ENCODE data around the gene SLMAP. TPM values are rescaled to one million over a fixed set of nuclear protein-coding genes. Genes with fewer than 3 reads are reported as not detected.

Gene SLMAP
- total RNA-seq, 4 donors from 2014 or later, result 46.9 to 162 (median 67.9) TPM

DNA sequence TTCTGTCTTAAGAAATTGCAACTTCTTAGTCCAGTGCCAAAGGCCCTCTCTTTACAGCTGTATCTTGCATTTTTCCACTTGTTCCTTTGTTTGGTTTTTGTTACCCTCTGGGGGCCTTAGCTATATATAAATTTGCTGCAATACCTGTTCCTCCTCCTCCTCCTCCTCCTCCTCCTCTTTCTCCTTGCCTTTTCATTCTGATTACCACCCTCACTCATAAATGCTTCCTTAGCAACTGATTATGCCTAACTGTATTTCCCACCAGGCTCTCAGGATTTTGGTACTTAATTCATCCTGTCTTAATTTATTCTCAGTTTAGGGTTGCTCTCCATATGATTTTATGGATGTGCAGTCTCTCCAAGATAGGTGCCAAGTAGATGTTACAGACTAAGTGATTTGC lies 65.7 kb downstream of the SLMAP start:
- Histone ChIP-seq H3K4me3 (no peak overlapping the region), H3K27me3 (no peaks in the 10 kb centered on the region), H3K4me1 (peaks cover 0 to 32% (median 5%) of the 10 kb centered on the region in 3 donors), H3K27ac (no peak overlapping the region), H3K36me3 (no peaks in the 10 kb centered on the region), H3K9me3 (no peaks in the 10 kb centered on the region)
- intact Hi-C loops (cut with DNase I), result no loop called here
- no peak for DNase-seq
- TF ChIP-seq, protein P1, sequence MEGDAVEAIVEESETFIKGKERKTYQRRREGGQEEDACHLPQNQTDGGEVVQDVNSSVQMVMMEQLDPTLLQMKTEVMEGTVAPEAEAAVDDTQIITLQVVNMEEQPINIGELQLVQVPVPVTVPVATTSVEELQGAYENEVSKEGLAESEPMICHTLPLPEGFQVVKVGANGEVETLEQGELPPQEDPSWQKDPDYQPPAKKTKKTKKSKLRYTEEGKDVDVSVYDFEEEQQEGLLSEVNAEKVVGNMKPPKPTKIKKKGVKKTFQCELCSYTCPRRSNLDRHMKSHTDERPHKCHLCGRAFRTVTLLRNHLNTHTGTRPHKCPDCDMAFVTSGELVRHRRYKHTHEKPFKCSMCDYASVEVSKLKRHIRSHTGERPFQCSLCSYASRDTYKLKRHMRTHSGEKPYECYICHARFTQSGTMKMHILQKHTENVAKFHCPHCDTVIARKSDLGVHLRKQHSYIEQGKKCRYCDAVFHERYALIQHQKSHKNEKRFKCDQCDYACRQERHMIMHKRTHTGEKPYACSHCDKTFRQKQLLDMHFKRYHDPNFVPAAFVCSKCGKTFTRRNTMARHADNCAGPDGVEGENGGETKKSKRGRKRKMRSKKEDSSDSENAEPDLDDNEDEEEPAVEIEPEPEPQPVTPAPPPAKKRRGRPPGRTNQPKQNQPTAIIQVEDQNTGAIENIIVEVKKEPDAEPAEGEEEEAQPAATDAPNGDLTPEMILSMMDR (IDR thresholded peaks at IDR 0.05), result no peak
- TF ChIP-seq POLR2A (IDR thresholded peaks at IDR 0.05), result no peak

DNA sequence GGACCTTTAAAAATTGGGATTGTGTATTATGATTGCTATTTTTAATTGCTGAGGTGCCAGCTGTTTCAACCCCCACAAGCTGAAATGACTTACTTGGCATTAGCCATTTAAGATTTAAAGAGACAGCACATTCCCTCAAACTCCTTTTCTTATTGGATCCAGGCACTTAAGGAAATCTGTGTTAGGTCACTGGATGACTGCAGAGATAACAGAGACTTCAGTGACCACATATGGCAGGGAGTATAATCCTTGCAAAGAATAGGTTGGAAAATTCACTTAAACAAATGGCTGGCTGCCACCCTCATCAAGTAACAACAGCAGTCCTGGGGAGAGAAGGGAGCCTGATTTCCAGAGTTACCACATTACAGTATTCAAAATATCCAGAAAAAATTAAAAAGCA lies 66.6 kb downstream of the SLMAP start:
- Histone ChIP-seq H3K4me3 (no peak overlapping the region), H3K27ac (no peak overlapping the region)
- no peak for TF ChIP-seq POLR2A (IDR thresholded peaks at IDR 0.05)
- TF ChIP-seq, protein P1 (IDR thresholded peaks at IDR 0.05), result no peak

DNA sequence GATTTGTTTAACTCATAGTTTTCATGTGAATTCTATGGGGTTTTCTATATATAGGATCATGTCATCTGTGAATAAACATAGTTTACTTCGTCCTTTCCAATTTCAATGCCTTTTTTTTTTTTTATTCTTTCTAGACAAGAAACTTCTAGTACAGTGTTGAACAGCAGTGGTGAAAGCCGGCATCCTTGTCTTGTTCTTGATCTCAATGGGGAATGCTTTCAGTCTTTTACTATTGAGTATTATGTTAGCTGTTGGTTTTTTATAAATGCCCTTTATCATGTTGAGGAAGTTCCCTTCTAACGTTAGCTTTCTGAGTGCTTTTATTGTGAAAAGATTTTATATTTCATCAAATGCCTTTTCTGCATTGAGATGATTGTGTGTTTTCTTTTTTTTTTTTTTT lies 69.0 kb downstream of the SLMAP start:
- no peaks in the 10 kb centered on the region for H3K9me3 ChIP-seq
- no peaks in the 10 kb centered on the region for H3K36me3 ChIP-seq
- DNase-seq, result no peak
- no peak overlapping the region for H3K4me3 ChIP-seq
- peaks cover 0 to 49% (median 5%) of the 10 kb centered on the region in 3 donors for H3K4me1 ChIP-seq
- intact Hi-C loops (cut with DNase I), result no loop called here
- no peak overlapping the region for H3K27ac ChIP-seq
- no peaks in the 10 kb centered on the region for H3K27me3 ChIP-seq
- WGBS, 2 donors, result 59 to 67% methylated on average over 3 of the region's 3 CpGs
- TF ChIP-seq, protein P1 (IDR thresholded peaks at IDR 0.05), result no peak
- TF ChIP-seq POLR2A (IDR thresholded peaks at IDR 0.05), result no peak

More for the DNA sequence above, 66.6 kb downstream of the SLMAP start:
- no peaks in the 10 kb centered on the region for H3K27me3 ChIP-seq
- intact Hi-C loops (cut with DNase I), result no loop called here
- H3K4me1 ChIP-seq, result peaks cover 0 to 36% (median 5%) of the 10 kb centered on the region in 3 donors
- no peak for DNase-seq
- no peaks in the 10 kb centered on the region for H3K9me3 ChIP-seq
- H3K36me3 ChIP-seq, result no peaks in the 10 kb centered on the region

DNA sequence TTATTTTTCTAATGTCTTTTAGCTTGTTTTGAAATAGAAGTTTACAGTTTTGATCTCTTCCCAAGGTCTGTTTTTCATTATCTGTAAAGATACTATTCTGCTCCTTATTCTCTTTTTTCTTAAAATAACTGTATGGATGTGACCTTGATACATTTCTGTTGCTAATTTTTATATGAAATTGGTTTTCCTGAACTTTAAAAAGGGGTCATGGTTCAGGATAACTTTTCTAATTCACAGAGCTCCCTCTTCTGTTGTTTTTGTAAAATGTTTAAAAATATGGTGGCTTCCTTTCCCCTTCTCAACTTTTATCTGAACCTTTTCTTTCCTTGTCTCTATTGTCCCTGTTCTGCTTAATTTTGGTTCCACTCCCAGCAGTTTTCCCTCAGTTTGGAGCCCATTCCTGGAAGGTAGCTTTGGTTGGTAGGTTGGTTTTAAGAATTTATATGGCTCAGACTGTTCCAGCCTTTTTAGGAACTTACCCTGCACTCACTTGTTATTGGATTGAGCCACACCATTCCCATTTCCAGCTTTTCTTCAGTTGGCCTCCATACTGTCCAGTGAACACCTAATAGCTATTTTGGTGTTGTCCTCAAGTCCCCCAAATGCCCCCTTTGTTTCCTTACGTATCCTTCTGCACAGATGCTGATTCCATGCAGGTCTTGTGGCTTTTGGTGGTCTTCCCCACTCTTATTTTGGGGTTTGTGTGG lies 70.3 kb downstream of the SLMAP start:
- TF ChIP-seq, protein P1 (IDR thresholded peaks at IDR 0.05), result peak in 1 of 6 experiments; percentile 8
- TF ChIP-seq POLR2A (IDR thresholded peaks at IDR 0.05), result no peak
- peaks cover 0 to under 1% (median 0%) of the 10 kb centered on the region in 3 donors for H3K36me3 ChIP-seq
- 88 to 95% methylated on average over 1 of the region's 1 CpG for whole genome bisulfite sequencing, 2 donors
- no peak for DNase-seq
- peaks cover 0 to 37% (median 5%) of the 10 kb centered on the region in 3 donors for H3K4me1 ChIP-seq
- intact Hi-C loops (cut with DNase I), result no loop called here
- H3K27me3 ChIP-seq, result no peaks in the 10 kb centered on the region
- H3K9me3 ChIP-seq, result no peaks in the 10 kb centered on the region
- H3K4me3 ChIP-seq, result no peak overlapping the region
- no peak overlapping the region for H3K27ac ChIP-seq

DNA sequence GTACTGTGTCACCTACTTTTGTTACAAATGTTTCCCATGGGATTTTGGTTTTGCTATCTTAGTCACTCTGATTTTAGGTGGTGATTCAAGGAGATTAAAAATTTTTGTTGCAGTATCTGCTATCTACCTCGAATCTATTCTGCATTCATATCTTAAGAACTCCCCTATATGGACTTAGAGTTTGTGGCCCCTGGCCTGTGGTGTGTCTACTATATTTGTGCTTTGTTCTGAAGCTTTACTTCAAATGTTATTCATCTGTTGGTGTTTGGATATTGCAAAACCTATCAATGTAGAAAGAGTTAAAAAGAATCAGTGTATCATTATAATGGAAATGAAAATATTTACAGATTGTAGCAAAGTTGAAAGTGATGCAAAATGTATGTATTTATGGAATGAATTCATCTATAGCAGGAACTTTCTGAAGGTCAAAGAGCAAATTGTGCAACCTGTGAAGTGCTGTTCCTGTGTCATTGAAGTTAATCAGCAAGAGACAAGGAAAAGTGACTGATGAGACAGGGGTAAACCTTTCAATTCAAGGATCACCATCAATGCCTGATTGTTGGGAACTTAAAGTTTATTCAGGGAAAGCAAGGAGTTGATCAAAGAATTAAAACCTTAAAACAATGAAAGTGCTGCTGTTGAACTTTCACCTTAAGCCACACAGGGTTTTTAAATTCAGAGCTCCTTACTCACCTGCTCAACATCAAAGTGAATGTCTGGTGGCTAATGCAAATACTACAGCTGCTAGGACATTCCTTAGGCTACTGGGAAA lies 71.0 kb downstream of the SLMAP start:
- Histone ChIP-seq H3K27me3 (no peaks in the 10 kb centered on the region), H3K4me1 (peaks cover 0 to 30% (median 4%) of the 10 kb centered on the region in 3 donors), H3K9me3 (no peaks in the 10 kb centered on the region), H3K4me3 (no peak overlapping the region), H3K27ac (no peak overlapping the region), H3K36me3 (peaks cover 0 to 8% (median 0%) of the 10 kb centered on the region in 3 donors)
- 73 to 81% methylated on average over 1 of the region's 1 CpG for WGBS, 2 donors
- no peak for DNase-seq
- no peak for TF ChIP-seq POLR2A (IDR thresholded peaks at IDR 0.05)
- TF ChIP-seq, protein P1 (IDR thresholded peaks at IDR 0.05), result no peak
- intact Hi-C loops (cut with DNase I), result no loop called here
